Fibroblast of lung (primary cell): ENCODE measurements around the gene RIT2.

Source experiments
- EZH2 ChIP-seq: IDR thresholded peaks from 2 replicates; pipeline ENCODE4 v1.5.1; 2012; ENCODE audit warnings: low read length, control low read depth, mild to moderate bottlenecking; ENCODE audit errors: missing control alignments
- TF ChIP-seq, protein P1 (sequence below), 2 donors: IDR thresholded peaks in 1 of 2; conservative IDR thresholded peaks in 1 of 2; 1 replicate in 1 of 2; 2 replicates in 1 of 2; pipeline ENCODE4 v1.5.1; 2011 to 2012; ENCODE audit warnings: low read length in 2 of 2, control low read depth in 1 of 2, inconsistent platforms in 1 of 2, low read depth in 1 of 2, mild to moderate bottlenecking in 1 of 2

DNA sequence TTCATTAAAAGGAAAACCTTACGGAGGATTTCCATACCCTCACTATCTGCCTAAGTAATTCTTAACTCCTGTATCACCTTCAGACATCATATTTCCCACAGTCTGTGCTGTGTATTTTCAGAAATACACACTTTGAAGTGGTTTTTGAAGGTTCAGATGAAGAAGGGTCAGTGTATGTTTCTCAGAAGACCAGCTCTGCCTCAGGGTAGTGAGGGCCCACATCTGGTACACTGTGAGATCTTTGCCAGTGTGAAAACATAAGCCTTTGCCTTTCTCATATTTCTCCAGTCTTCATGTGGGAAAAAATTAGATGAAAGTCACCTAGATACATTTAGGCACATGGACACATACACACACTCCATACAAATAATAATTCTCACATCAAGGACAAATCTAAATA is 408.4 kb downstream of the RIT2 start:
- TF ChIP-seq, protein P1, sequence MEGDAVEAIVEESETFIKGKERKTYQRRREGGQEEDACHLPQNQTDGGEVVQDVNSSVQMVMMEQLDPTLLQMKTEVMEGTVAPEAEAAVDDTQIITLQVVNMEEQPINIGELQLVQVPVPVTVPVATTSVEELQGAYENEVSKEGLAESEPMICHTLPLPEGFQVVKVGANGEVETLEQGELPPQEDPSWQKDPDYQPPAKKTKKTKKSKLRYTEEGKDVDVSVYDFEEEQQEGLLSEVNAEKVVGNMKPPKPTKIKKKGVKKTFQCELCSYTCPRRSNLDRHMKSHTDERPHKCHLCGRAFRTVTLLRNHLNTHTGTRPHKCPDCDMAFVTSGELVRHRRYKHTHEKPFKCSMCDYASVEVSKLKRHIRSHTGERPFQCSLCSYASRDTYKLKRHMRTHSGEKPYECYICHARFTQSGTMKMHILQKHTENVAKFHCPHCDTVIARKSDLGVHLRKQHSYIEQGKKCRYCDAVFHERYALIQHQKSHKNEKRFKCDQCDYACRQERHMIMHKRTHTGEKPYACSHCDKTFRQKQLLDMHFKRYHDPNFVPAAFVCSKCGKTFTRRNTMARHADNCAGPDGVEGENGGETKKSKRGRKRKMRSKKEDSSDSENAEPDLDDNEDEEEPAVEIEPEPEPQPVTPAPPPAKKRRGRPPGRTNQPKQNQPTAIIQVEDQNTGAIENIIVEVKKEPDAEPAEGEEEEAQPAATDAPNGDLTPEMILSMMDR (conservative IDR thresholded peaks at IDR 0.05 in 1 of 2, IDR thresholded peaks at IDR 0.05 in 1 of 2; ENCODE audit: low read depth in 1 of 2, low read length in 2 of 2), result no peak
- TF ChIP-seq EZH2, result no peak
